GM19455 (cell line): Measurements from ENCODE around the gene LMOD1.
"Not testable (repeated sequence)": the region's sequence is repeated elsewhere in the genome, so short reads cannot be mapped to it uniquely, and the experiment has no call there.

Source experiments
- ATAC-seq: cut with Tn5 transposase; IDR thresholded peaks from one replicate; pipeline ENCODE4 v1.9.1; 2021; ENCODE audit not compliant: unreplicated experiment

The LMOD1 gene

GRCh38 chr1:201876148-201876818 lies 70.1 kb downstream of the LMOD1 start:
- no peak for ATAC-seq

- no peak for ATAC-seq
These were observed 71.7 kb downstream of the LMOD1 start for GRCh38 chr1:201874672-201875071.

- no peak for ATAC-seq
These were observed 76.0 kb downstream of the LMOD1 start for GRCh38 chr1:201870397-201870796.

GRCh38 chr1:201861448-201861847 lies 84.9 kb downstream of the LMOD1 start:
- ATAC-seq: no peak

GRCh38 chr1:201859424-201859823 lies 86.9 kb downstream of the LMOD1 start:
- no peak for ATAC-seq

- not testable (repeated sequence) for ATAC-seq
These were observed 89.6 kb downstream of the LMOD1 start for GRCh38 chr1:201856722-201857121.

GRCh38 chr1:201851949-201852348 lies 94.4 kb downstream of the LMOD1 start:
- no peak for ATAC-seq

- no peak for ATAC-seq
These were observed 96.3 kb downstream of the LMOD1 start for GRCh38 chr1:201850053-201850397.

GRCh38 chr1:201849372-201850052 lies 96.8 kb downstream of the LMOD1 start:
- ATAC-seq: no peak

GRCh38 chr1:201848230-201848629 lies 98.1 kb downstream of the LMOD1 start:
- no peak for ATAC-seq

GRCh38 chr1:201847150-201847549 lies 99.2 kb downstream of the LMOD1 start:
- no peak for ATAC-seq
